ENCODE data around the gene RGSL1. TPM values are rescaled to one million over a fixed set of nuclear protein-coding genes. Genes with fewer than 3 reads are reported as not detected.

RGSL1 gene
- total and polyA plus RNA-seq, 9 of the 15 experiments (the other 6 are each of a cell fraction or from before 2014, with no cell fraction given): 0.03 TPM; not detected in 8

DNA sequence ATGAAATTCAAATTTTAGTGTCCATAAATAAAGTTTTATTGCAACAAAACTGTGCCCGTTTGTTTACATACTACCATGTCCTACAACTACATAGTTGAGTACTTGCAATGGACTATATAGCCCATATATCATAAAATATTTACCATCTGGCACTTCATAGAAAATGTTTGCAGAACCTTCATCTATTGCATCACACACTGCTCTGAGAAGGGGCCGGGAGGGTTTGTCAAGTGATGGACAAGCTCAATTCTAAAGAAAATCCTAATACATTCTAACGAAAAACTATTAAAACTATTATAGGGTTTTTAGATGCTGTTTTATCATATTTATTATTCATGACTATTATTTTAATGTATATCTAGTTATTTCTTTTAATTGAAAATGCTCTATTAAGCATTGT is 35.9 kb downstream of the RGSL1 start:
- Histone ChIP-seq H3K27ac (ENCODE audit: extremely low read depth, low read depth, low read length) (no peak overlapping the region), H4K20me1 (replicated peaks; ENCODE audit: control insufficient read depth, insufficient read depth, low read length) (no peaks in the 10 kb centered on the region), H3K4me1 (replicated peaks in 1 of 2; ENCODE audit: control insufficient read depth in 2 of 2, insufficient read depth in 2 of 2, low read length in 2 of 2) (no peaks in the 10 kb centered on the region), H3K9ac (ENCODE audit: insufficient read depth in 1 of 2, low read depth in 2 of 2, low read length in 2 of 2) (no peak overlapping the region), H2AFZ (ENCODE audit: low read depth, low read length) (no peak overlapping the region), H3K4me3 (no peak overlapping the region), H3K36me3 (ENCODE audit: control insufficient read depth, insufficient read depth, low read length) (no peaks in the 10 kb centered on the region), H3K9me1 (ENCODE audit: control insufficient read depth, insufficient read depth, low read length) (no peaks in the 10 kb centered on the region), H3K79me2 (ENCODE audit: control insufficient read depth, insufficient read depth, low read length) (no peaks in the 10 kb centered on the region), H3K4me2 (ENCODE audit: insufficient read depth, low read length) (no peak overlapping the region), H3K9me3 (replicated peaks; ENCODE audit: control insufficient read depth, insufficient read depth, low read depth, low read length) (no peaks in the 10 kb centered on the region), H3K27me3 (ENCODE audit: control insufficient read depth in 2 of 2, insufficient read depth in 2 of 2, low read length in 2 of 2) (peaks cover 7 to 23% of the 10 kb centered on the region in 2 experiments; a peak in 3 of 5 replicates)
- no TSS peak for BruUV-seq (replicated peaks)
- ATAC-seq (no peak), DNase-seq (ENCODE audit: extremely low read depth in 1 of 4, low spot score in 3 of 4) (no peak), FAIRE-seq (no peak)
- ChIA-PET POLR2A (no interaction called here), CTCF (ENCODE audit: low intra/inter-chr PET ratio) (no interaction called here)
- intact Hi-C loops (cut with micrococcal nuclease): no loop called here
- WGBS (ENCODE audit: insufficient coverage, low coverage, missing lambda C conversion rate): 0% methylated on average over 3 of the region's 3 CpGs
- in situ Hi-C loops (cut with MboI): no loop called here
- TF ChIP-seq CEBPB (tag; IDR thresholded peaks at IDR 0.05) (peak; percentile 24; the same call in 1 of the 2 replicates), BMI1 (IDR thresholded peaks at IDR 0.05; ENCODE audit: low read length) (no peak), EWSR1 (IDR thresholded peaks at IDR 0.05; ENCODE audit: borderline replicate concordance, low read depth, partially characterized antibody) (no peak), MECOM (CRISPR knock-in tag; IDR thresholded peaks at IDR 0.05) (no peak), CEBPG (CRISPR knock-in tag; IDR thresholded peaks at IDR 0.05) (no peak), CEBPG (tag; conservative IDR thresholded peaks at IDR 0.05 in 1 of 2, IDR thresholded peaks at IDR 0.05 in 1 of 2) (peak; percentile 29 to 50; a peak in 3 of 4 replicates), RNF2 (IDR thresholded peaks at IDR 0.05) (no peak), KDM2B (CRISPR knock-in tag; IDR thresholded peaks at IDR 0.05) (no peak), E2F3 (CRISPR knock-in tag; IDR thresholded peaks at IDR 0.05) (no peak), ZNF140 (CRISPR knock-in tag; IDR thresholded peaks at IDR 0.05) (no peak), GTF2E2 (tag; IDR thresholded peaks at IDR 0.05) (no peak), U2AF2 (optimal IDR thresholded peaks at IDR 0.05; ENCODE audit: low read depth, low read length) (no peak)
- TF ChIP-seq, protein P1, sequence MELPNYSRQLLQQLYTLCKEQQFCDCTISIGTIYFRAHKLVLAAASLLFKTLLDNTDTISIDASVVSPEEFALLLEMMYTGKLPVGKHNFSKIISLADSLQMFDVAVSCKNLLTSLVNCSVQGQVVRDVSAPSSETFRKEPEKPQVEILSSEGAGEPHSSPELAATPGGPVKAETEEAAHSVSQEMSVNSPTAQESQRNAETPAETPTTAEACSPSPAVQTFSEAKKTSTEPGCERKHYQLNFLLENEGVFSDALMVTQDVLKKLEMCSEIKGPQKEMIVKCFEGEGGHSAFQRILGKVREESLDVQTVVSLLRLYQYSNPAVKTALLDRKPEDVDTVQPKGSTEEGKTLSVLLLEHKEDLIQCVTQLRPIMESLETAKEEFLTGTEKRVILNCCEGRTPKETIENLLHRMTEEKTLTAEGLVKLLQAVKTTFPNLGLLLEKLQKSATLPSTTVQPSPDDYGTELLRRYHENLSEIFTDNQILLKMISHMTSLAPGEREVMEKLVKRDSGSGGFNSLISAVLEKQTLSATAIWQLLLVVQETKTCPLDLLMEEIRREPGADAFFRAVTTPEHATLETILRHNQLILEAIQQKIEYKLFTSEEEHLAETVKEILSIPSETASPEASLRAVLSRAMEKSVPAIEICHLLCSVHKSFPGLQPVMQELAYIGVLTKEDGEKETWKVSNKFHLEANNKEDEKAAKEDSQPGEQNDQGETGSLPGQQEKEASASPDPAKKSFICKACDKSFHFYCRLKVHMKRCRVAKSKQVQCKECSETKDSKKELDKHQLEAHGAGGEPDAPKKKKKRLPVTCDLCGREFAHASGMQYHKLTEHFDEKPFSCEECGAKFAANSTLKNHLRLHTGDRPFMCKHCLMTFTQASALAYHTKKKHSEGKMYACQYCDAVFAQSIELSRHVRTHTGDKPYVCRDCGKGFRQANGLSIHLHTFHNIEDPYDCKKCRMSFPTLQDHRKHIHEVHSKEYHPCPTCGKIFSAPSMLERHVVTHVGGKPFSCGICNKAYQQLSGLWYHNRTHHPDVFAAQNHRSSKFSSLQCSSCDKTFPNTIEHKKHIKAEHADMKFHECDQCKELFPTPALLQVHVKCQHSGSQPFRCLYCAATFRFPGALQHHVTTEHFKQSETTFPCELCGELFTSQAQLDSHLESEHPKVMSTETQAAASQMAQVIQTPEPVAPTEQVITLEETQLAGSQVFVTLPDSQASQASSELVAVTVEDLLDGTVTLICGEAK (IDR thresholded peaks at IDR 0.05): peak; percentile 64
- TF ChIP-seq, protein P1 (CRISPR knock-in tag; IDR thresholded peaks at IDR 0.05): no peak
- TF ChIP-seq, protein P2, sequence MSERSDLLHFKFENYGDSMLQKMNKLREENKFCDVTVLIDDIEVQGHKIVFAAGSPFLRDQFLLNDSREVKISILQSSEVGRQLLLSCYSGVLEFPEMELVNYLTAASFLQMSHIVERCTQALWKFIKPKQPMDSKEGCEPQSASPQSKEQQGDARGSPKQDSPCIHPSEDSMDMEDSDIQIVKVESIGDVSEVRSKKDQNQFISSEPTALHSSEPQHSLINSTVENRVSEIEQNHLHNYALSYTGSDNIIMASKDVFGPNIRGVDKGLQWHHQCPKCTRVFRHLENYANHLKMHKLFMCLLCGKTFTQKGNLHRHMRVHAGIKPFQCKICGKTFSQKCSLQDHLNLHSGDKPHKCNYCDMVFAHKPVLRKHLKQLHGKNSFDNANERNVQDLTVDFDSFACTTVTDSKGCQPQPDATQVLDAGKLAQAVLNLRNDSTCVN (CRISPR knock-in tag; IDR thresholded peaks at IDR 0.05): no peak
